HG03196 (cell line): ENCODE results near the gene SYT2.

Source experiments
- ATAC-seq: cut with Tn5 transposase; IDR thresholded peaks from one replicate; pipeline ENCODE4 v1.9.1; 2021; ENCODE audit not compliant: unreplicated experiment

Gene SYT2

GRCh38 chr1:202706851-202707250 is 3.4 kb downstream of the SYT2 start:
- no peak for ATAC-seq

- ATAC-seq, result no peak
These were observed 5.7 kb downstream of the SYT2 start for GRCh38 chr1:202704601-202705000.

GRCh38 chr1:202703191-202703590 is 7.1 kb downstream of the SYT2 start:
- ATAC-seq, result no peak

- ATAC-seq, result no peak
These were observed 8.2 kb downstream of the SYT2 start for GRCh38 chr1:202702088-202702487.

- no peak for ATAC-seq
These were observed 9.1 kb downstream of the SYT2 start for GRCh38 chr1:202701200-202701599.

- ATAC-seq, result no peak
These were observed 10.2 kb downstream of the SYT2 start for GRCh38 chr1:202700061-202700460.

- no peak for ATAC-seq
These were observed 12.0 kb downstream of the SYT2 start for GRCh38 chr1:202698276-202698675.

GRCh38 chr1:202697038-202697437 is 13.2 kb downstream of the SYT2 start:
- ATAC-seq, result no peak

GRCh38 chr1:202694314-202694713 is 15.9 kb downstream of the SYT2 start:
- no peak for ATAC-seq

GRCh38 chr1:202692959-202693555 is 17.2 kb downstream of the SYT2 start:
- no peak for ATAC-seq

- ATAC-seq, result no peak
These were observed 18.4 kb downstream of the SYT2 start for GRCh38 chr1:202691816-202692215.

- no peak for ATAC-seq
These were observed 20.5 kb downstream of the SYT2 start for GRCh38 chr1:202689493-202690342.

- ATAC-seq, result no peak
These were observed 21.2 kb downstream of the SYT2 start for GRCh38 chr1:202689082-202689481.

GRCh38 chr1:202688401-202688800 is 21.9 kb downstream of the SYT2 start:
- no peak for ATAC-seq

- no peak for ATAC-seq
These were observed 22.5 kb downstream of the SYT2 start for GRCh38 chr1:202687798-202688197.

GRCh38 chr1:202687370-202687769 is 22.9 kb downstream of the SYT2 start:
- ATAC-seq, result no peak

GRCh38 chr1:202685641-202686040 is 24.6 kb downstream of the SYT2 start:
- ATAC-seq, result no peak

- ATAC-seq, result no peak
These were observed 25.5 kb downstream of the SYT2 start for GRCh38 chr1:202684716-202685115.

- no peak for ATAC-seq
These were observed 27.2 kb downstream of the SYT2 start for GRCh38 chr1:202683029-202683428.

GRCh38 chr1:202682477-202682876 is 27.8 kb downstream of the SYT2 start:
- ATAC-seq, result no peak

GRCh38 chr1:202681736-202682420 is 28.4 kb downstream of the SYT2 start:
- ATAC-seq, result no peak
